BLaER1 (cell line): ENCODE measurements around the gene MYBBP1A.

Experiments used
- H3K27ac ChIP-seq: shearing (Covaris generic); formaldehyde crosslinking; 2 replicates; pipeline ENCODE4 v1.8.1; 2022
- H3K27me3 ChIP-seq: shearing (Covaris generic); formaldehyde crosslinking; 2 replicates; pipeline ENCODE4 v1.8.1; 2022
- H3K36me3 ChIP-seq: shearing (Covaris generic); formaldehyde crosslinking; 2 replicates; pipeline ENCODE4 v1.8.1; 2022
- H3K4me1 ChIP-seq: shearing (Covaris generic); formaldehyde crosslinking; 2 replicates; pipeline ENCODE4 v1.8.1; 2022
- H3K4me2 ChIP-seq: shearing (Covaris generic); formaldehyde crosslinking; 2 replicates; pipeline ENCODE4 v1.8.1; 2022
- H3K4me3 ChIP-seq: shearing (Covaris generic); formaldehyde crosslinking; 2 replicates; pipeline ENCODE4 v1.8.1; 2022
- H3K9ac ChIP-seq: shearing (Covaris generic); formaldehyde crosslinking; 2 replicates; pipeline ENCODE4 v1.8.1; 2022
- H3K9me3 ChIP-seq: shearing (Covaris generic); formaldehyde crosslinking; 2 replicates; pipeline ENCODE4 v1.8.1; 2022
- H4K20me1 ChIP-seq: shearing (Covaris generic); formaldehyde crosslinking; 2 replicates; pipeline ENCODE4 v1.8.1; 2022
- Cebpa-rat ChIP-seq: shearing (Covaris generic); IDR thresholded peaks from 2 replicates; pipeline ENCODE4 v1.8.1; 2022

Gene MYBBP1A

DNA sequence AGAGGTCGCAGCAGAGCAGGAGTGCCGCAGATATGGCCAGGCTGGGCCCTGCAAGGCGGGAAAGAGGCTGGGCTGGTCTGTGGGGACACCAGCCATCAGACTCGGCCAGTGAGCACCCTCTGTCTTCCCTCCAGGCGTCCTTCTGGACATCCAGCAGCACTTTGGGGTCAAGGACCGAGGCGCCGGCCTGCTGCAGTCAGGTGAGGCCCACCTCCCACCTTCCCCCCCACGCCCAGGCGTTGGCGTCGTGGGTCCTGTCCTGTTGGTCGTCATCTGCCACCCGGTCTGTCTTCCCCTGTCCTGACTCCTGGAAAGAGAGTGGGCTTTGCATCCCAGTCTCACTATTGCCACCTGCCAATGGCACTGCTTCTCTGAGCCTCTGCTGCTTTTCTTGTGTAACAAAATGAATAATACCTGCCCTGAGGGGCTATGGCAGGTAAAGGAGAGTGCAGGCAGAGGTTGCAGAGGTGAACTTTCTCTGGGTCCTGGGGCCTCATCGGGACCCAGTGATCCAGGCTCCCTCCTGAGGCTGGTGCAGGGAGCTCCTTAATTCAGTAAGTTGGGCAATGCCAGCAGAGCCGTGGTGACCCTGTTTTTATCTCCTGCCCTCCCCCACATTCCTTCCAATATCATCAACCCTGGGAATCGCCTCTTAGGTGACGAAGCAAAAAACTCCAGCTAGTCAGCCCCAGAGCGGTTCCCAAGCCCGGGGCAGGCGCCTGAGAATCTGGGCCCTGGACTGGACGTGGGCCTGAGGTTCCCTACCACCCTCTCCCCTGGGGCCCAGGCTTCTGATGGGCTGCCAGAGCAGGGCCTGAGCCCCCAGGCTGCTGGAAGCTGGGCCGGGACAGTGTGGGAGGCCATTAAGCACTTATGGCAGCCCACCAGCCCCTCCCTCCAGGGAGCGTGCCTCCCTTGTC lies 41.8 kb downstream of the MYBBP1A start:
- Histone ChIP-seq H3K9ac (no peak overlapping the region), H3K4me2 (no peak overlapping the region), H3K4me1 (peaks cover 68% of the 10 kb centered on the region), H3K4me3 (no peak overlapping the region), H4K20me1 (peaks cover 44% of the 10 kb centered on the region), H3K27me3 (no peaks in the 10 kb centered on the region), H3K36me3 (no peaks in the 10 kb centered on the region), H3K9me3 (no peaks in the 10 kb centered on the region), H3K27ac (peak overlapping the region; percentile 55; the same call in 1 of the 2 replicates)
- no peak for TF ChIP-seq Cebpa-rat

DNA sequence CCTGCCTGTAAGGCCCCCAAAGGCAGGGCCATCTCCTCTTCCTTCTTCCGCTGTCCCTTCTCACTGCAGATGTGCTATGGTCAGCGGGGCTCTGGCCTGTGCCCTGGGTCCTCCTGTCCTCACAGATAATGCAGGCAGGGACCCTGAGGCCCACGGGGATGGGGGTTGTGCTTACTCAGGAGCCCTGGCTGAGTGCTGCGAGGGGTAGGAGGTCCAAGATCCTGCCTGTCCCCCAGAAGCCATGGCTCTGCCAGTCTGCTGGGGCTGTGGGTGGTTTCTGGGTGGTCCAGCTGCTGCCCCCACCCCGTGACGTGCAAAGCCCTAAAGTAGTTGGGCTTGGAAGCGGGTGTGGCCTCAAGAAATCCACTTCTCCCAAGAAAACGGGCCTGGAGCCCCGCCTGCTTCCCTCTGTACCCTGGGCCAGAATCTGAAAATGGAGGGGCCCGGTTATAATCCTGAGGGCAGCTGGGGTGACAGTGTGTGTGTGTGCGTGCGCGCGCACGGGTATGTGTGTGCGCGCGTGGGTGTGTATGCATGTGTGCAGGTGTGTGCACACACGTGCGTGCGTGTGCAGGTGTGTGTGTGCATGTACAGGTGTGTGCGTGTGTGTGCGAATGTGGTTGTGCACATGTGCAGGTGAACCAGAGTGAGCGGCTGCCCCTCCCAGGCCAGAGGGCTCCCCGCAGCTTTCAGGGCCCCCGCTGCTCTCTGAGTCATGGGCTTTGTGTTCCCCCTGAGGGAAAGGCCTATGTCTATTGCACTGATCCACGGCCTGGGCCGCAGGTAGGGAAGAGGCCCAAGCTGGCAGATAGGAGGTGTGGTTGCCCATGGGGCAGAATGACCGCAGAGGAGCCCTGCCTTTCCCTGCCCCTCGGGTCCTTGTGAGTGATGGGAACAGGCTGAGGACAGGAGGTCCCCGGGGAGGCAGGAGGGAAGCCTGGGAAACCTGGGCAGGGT lies 42.8 kb downstream of the MYBBP1A start:
- no peak overlapping the region for H3K9ac ChIP-seq
- H4K20me1 ChIP-seq: peaks cover 54% of the 10 kb centered on the region
- H3K4me3 ChIP-seq: no peak overlapping the region
- H3K9me3 ChIP-seq: no peaks in the 10 kb centered on the region
- 0 out of 2 replicates have a peak overlapping the region, but pooled peaks have one; percentile 55 for H3K27ac ChIP-seq
- peaks cover 69% of the 10 kb centered on the region for H3K4me1 ChIP-seq
- no peak overlapping the region for H3K4me2 ChIP-seq
- H3K36me3 ChIP-seq: no peaks in the 10 kb centered on the region
- TF ChIP-seq Cebpa-rat: no peak
- no peaks in the 10 kb centered on the region for H3K27me3 ChIP-seq

DNA sequence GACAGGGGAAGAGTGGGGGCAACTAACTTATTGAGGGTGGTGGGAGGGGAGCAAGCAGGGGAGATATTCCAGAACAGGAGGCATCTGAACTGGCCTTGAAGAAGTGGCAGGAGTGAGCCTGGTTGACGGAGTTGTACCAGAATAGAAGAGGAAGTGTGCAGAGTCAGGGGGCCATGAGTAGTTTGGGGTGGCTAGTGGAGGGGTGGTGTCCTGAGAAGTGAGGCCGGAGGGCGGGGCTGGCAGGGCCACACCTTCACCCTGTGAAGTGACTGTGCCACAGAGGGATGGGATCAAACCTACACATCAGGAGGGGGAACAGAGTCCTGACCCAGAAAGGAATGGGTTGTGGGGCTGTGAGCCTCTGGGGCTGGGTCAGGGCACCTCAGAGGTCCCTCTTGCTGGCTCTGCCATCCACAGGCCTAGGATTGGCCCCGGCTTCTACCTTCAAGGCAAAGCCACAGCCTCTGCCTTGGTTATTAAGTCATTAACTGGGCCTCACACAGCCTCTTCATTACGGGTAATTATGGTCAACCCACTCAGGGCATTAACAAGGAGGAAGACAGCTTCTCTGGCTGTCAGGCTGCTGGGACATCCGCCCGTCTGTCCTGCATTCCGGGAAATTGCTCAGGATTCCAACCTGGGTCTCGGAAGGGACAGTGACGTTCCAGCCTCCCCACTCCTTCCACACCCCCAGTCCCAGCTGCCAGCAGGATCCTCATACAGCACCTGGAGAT lies 43.8 kb downstream of the MYBBP1A start:
- no peak overlapping the region for H3K27ac ChIP-seq

DNA sequence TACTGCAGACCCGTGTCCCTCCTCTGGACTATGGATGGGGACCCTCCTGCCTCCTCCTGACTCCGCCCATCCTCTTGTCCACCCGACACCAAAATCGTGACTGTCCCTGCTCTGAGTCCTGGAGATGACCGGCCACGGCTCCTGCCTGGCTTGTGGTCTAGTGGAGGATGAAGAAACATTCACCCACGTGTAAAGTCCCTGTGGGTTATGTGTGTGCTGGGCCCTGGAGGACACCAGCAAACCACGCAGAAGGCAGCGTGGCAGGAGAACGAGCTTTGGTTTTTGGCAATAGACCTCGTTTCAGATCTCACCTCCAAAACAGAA lies 44.6 kb downstream of the MYBBP1A start:
- no peak overlapping the region for H3K4me3 ChIP-seq
- peaks cover 70% of the 10 kb centered on the region for H3K4me1 ChIP-seq
- H3K4me2 ChIP-seq: peak overlapping the region; percentile 88
- H3K9me3 ChIP-seq: no peaks in the 10 kb centered on the region
- H3K27ac ChIP-seq: no peak overlapping the region
- no peaks in the 10 kb centered on the region for H3K27me3 ChIP-seq
- no peaks in the 10 kb centered on the region for H3K36me3 ChIP-seq
- TF ChIP-seq Cebpa-rat: no peak
- no peak overlapping the region for H3K9ac ChIP-seq
- peaks cover 71% of the 10 kb centered on the region for H4K20me1 ChIP-seq

More for the DNA sequence above, 43.8 kb downstream of the MYBBP1A start:
- Histone ChIP-seq H3K36me3 (no peaks in the 10 kb centered on the region), H4K20me1 (peaks cover 63% of the 10 kb centered on the region), H3K4me3 (no peak overlapping the region), H3K9me3 (no peaks in the 10 kb centered on the region), H3K9ac (no peak overlapping the region), H3K4me1 (peaks cover 70% of the 10 kb centered on the region), H3K27me3 (no peaks in the 10 kb centered on the region), H3K4me2 (peak overlapping the region; percentile 88)
- no peak for TF ChIP-seq Cebpa-rat

DNA sequence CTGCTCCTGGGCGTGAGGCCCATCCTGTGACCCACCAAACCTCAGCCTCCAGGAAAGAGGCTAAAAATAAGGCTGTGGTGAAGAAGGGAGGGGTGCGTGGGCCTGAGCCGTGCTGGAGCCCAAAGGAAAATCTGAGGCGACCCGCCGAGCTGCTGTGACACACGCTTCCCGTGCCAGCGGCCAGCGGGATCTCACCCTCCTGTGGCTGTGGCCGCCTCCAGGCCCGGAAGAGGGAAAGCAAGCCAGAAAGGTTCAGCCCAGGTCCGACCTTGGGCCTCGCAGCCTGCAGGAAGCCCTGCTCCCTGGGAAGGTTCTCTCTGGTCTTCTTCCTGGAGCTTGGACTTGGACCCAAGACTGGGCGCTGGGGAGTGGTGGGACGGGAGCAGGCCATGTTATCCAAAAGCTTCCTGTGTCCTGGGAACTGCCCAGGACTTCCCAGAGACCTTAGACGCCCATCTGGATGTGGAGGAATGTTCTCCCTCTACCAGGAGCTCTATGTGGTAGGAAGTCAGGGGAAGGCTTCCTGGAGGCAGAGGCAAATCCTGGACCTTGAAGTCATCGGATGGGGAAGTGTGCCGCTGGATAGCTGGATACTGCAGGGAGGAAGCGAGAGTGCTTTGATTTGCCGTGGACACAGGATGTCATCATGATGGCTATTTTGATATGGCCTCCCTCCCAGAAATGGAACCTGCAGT lies 45.1 kb downstream of the MYBBP1A start:
- Histone ChIP-seq H3K9me3 (no peaks in the 10 kb centered on the region), H3K9ac (peak overlapping the region; percentile 58; the same call in 1 of the 2 replicates), H4K20me1 (peaks cover 76% of the 10 kb centered on the region), H3K27ac (peak overlapping the region; percentile 50), H3K4me3 (peak overlapping the region; percentile 15; the same call in 1 of the 2 replicates), H3K27me3 (no peaks in the 10 kb centered on the region), H3K36me3 (no peaks in the 10 kb centered on the region), H3K4me2 (peak overlapping the region; percentile 88), H3K4me1 (peaks cover 70% of the 10 kb centered on the region)
- TF ChIP-seq Cebpa-rat: no peak

DNA sequence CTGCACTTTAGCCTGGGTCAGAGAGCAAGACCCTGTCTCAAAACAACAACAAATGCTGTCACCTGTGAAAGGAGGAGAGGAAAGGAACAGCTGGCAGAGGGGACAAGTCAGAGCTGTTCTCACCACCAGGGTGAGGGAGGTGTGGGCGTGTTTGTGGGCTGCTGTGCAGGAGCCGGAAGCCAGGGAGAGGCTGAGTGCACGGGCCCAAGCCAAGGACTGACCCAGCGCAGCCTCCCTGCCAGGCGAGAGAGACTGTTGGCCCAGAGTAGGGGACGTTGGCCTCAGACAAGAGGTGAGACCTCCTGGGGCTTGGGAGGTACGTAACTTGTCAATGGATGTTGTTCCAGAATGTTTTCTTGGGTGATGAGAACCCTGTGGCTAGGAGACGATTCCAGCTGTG lies 45.8 kb downstream of the MYBBP1A start:
- H3K9ac ChIP-seq: peak overlapping the region; percentile 58; the same call in 1 of the 2 replicates
- H3K4me2 ChIP-seq: peak overlapping the region; percentile 88
- H3K9me3 ChIP-seq: no peaks in the 10 kb centered on the region
- peaks cover 83% of the 10 kb centered on the region for H4K20me1 ChIP-seq
- no peaks in the 10 kb centered on the region for H3K27me3 ChIP-seq
- H3K4me1 ChIP-seq: peaks cover 70% of the 10 kb centered on the region
- H3K4me3 ChIP-seq: peak overlapping the region; percentile 15
- TF ChIP-seq Cebpa-rat: no peak
- no peaks in the 10 kb centered on the region for H3K36me3 ChIP-seq
- H3K27ac ChIP-seq: peak overlapping the region; percentile 50

DNA sequence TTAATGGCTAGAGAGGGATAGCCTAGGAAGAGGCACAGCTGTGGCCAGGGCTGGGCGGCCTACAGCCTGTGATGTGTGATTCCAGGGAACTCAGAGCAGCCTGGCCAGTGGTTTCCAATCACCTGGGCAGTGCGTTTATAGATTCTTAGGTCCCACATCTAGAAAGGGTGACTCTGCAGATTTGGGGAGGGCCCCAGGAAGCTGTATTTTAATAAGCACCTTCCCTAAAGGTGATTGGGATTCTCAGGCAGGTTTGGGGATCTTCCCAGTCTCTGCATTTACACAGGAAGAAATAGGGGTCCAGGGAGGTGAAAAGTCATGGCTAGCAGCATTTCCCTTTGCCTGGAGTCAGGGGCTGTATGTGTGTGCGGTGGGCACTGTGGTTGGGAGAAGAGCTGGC lies 47.0 kb downstream of the MYBBP1A start:
- H3K36me3 ChIP-seq: no peaks in the 10 kb centered on the region
- H3K27me3 ChIP-seq: no peaks in the 10 kb centered on the region
- H3K4me1 ChIP-seq: peaks cover 79% of the 10 kb centered on the region
- H3K4me3 ChIP-seq: no peak overlapping the region
- H4K20me1 ChIP-seq: peaks cover 93% of the 10 kb centered on the region
- no peak for TF ChIP-seq Cebpa-rat
- H3K27ac ChIP-seq: peak overlapping the region; percentile 50; the same call in 1 of the 2 replicates
- no peak overlapping the region for H3K9ac ChIP-seq
- no peaks in the 10 kb centered on the region for H3K9me3 ChIP-seq
- H3K4me2 ChIP-seq: peak overlapping the region; percentile 88

DNA sequence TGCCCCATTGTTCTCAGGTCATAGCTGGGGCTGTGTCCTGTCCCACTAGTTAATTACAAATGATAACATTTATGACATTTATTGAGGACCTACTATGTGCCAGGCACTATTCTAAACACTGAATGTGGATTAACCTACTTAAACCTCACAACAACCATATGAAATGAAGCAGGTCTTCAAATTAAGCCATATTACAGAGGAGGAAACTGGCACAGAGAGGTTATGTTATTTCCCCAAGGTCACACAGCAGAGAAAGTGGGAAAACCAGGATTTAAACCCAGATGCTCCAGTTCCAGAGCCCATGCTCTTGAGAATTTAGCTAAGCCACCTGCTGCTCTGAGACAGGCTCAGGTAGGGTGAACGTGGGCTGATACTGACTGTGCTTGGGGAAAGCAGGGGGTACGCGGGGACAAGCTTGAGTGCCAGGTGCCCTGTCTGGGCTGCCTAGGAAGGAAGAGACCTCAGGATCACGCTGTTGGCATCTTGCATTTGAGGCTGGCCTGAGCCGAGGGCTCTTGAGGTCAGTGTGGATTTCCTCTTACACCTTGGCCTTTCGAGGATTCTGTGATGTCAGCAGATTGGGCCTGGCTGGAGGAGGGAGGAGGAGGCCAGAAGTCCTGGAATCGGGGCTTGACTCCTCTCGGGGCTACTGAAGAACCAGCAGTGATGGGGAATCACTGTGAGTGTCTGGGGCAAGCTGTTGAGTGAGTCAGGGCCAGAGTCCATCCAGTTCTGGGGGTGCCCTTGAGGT lies 47.6 kb downstream of the MYBBP1A start:
- Histone ChIP-seq H3K4me3 (no peak overlapping the region), H4K20me1 (peaks cover 93% of the 10 kb centered on the region), H3K27me3 (no peaks in the 10 kb centered on the region), H3K4me1 (peaks cover 86% of the 10 kb centered on the region), H3K36me3 (no peaks in the 10 kb centered on the region), H3K27ac (no peak overlapping the region), H3K9ac (no peak overlapping the region), H3K9me3 (no peaks in the 10 kb centered on the region), H3K4me2 (no peak overlapping the region)
- TF ChIP-seq Cebpa-rat: no peak
